MCF 10A (cell line): ENCODE results near the gene MAPKBP1. TPM values are rescaled to one million over a fixed set of nuclear protein-coding genes. Genes with fewer than 3 reads are reported as not detected.

ENCODE experiments used
- BruUV-seq: library from RNA; stranded (reverse); fragments of 400-500 nt; replicated peaks from 2 replicates; lab custom pipeline; 2021; lab: Mats Ljungman, UMichigan
- CTCF ChIA-PET: fragments of 300-600 bp; sonication (Branson Sonifier 250); formaldehyde crosslinking; extraction: SDS; loops from one replicate; lab custom pipeline; 2021; ENCODE audit warnings: antibody characterized with exemption, inconsistent platforms; lab: Yijun Ruan, JAX
- POLR2A ChIA-PET: fragments of 300-600, 350-650 bp; sonication (Branson Sonifier 250); formaldehyde crosslinking; extraction: SDS; loops from one replicate; lab custom pipeline; 2020; ENCODE audit warnings: antibody characterized with exemption, inconsistent platforms; lab: Yijun Ruan, JAX
- DNase-seq: peaks from one replicate; pipeline ENCODE4 v3.0.0-alpha.2; 2018; ENCODE audit not compliant: unreplicated experiment
- H3K27ac Mint-ChIP-seq: one replicate; pipeline ENCODE4 v1.8.0; 2022; ENCODE audit warnings: mild to moderate bottlenecking, low read depth, mixed read lengths; ENCODE audit not compliant: unreplicated experiment
- H3K27me3 Mint-ChIP-seq: one replicate; pipeline ENCODE4 v1.8.0; 2022; ENCODE audit warnings: mixed read lengths; ENCODE audit not compliant: insufficient read depth, unreplicated experiment
- H3K36me3 Mint-ChIP-seq: one replicate; pipeline ENCODE4 v1.8.0; 2022; ENCODE audit warnings: mild to moderate bottlenecking, moderate library complexity, mixed read lengths; ENCODE audit not compliant: insufficient read depth, unreplicated experiment
- H3K4me1 Mint-ChIP-seq: one replicate; pipeline ENCODE4 v1.8.0; 2022; ENCODE audit warnings: mixed read lengths; ENCODE audit not compliant: insufficient read depth, unreplicated experiment
- H3K4me3 Mint-ChIP-seq: one replicate; pipeline ENCODE4 v1.8.0; 2022; ENCODE audit warnings: mild to moderate bottlenecking, moderate library complexity, mixed read lengths; ENCODE audit not compliant: unreplicated experiment
- H3K9me3 Mint-ChIP-seq: one replicate; pipeline ENCODE4 v1.8.0; 2022; ENCODE audit warnings: mixed read lengths; ENCODE audit not compliant: unreplicated experiment
- CTCF ChIP-seq: fragments of 200-600 bp; IDR thresholded peaks from one replicate; pipeline ENCODE4 v1.8.0; 2022; ENCODE audit warnings: antibody characterized with exemption, mild to moderate bottlenecking; ENCODE audit not compliant: unreplicated experiment
- intact Hi-C: fragments of 100-400 bp; cut with micrococcal nuclease; formaldehyde crosslinking; loops from 2 replicates; pipeline ENCODE4 v1.14.1; 2022
- total RNA-seq: library from RNA; stranded (reverse); gene quantifications from 2 replicates; pipeline ENCODE4 v1.2.3, GENCODE V29; 2022

The MAPKBP1 gene
- total RNA-seq, 1 experiment from 2014 or later, result 35.0 TPM

DNA sequence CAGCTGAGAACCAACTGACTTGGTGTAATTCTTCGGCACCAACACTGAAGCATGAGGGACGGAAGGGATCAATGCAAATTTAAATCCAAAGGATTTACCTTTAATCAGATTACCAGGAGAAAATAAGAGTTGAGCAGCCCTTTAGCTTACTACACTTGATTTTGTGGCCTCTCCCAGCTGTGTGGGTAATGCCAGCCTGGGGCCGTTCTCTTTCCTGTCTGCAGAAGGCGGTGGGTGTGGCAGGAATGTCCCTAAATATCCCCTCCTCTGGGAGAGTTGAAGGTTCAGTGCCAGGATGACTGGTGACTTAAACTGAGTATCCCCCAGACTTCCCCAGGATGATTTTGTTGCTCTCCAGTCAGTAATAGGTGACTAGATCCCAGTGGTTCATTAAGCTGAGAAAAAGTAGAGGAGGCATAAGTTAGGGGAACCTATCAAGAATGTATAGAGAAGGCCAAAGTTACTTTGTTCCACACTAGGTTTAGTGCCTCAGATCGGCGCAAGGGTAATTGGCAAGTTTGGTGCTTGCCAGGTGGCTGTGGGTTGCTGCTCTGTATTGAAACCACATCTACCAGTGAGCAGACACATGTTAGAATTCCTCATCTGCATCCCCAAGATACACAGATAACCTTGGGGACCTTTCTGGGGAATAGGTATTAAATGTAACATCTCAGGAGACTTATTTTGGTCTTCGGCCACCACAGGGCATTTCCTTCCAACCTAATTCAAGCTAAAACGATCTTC, 23.1 kb downstream of the MAPKBP1 start:
- DNase-seq, result no peak
- BruUV-seq, result no TSS peak
- Mint-ChIP-seq H3K4me1 (peaks cover 38% of the 10 kb centered on the region), H3K4me3 (peak overlapping the region; percentile 1), H3K36me3 (peaks cover 19% of the 10 kb centered on the region), H3K9me3 (no peaks in the 10 kb centered on the region), H3K27me3 (no peaks in the 10 kb centered on the region), H3K27ac (peak overlapping the region; percentile 87)
- ChIA-PET POLR2A (interaction anchor here (0.6 to 12.5 kb wide), 5 partner anchors 8 to 20 kb away, joined by 3 to 193 read pairs (median 8); partner anchors contain the start of gene MAPKBP1), CTCF (interaction anchor here (0.6 to 2.4 kb wide), 6 partner anchors 9 to 464 kb away, joined by 3 to 17 read pairs (median 5); partner anchors contain the start of gene MAPKBP1)
- TF ChIP-seq CTCF, result no peak
- intact Hi-C loops, result no loop called here

- Mint-ChIP-seq H3K27me3 (no peaks in the 10 kb centered on the region), H3K4me3 (no peak overlapping the region), H3K36me3 (peaks cover 19% of the 10 kb centered on the region), H3K27ac (no peak overlapping the region), H3K9me3 (no peaks in the 10 kb centered on the region), H3K4me1 (peaks cover 34% of the 10 kb centered on the region)
- DNase-seq, result no peak
- POLR2A ChIA-PET, result interaction anchor here (12.5 to 15.9 kb wide), 2 partner anchors 21 to 23 kb away, joined by 193 to 486 read pairs; partner anchors contain the start of gene MAPKBP1
- TF ChIP-seq CTCF, result no peak
- CTCF ChIA-PET, result no interaction called here
- BruUV-seq, result no TSS peak
- intact Hi-C loops, result no loop called here
Measured at GRCh38 chr15:41798607-41799487, 24.6 kb downstream of the MAPKBP1 start.

- peaks cover 34% of the 10 kb centered on the region for H3K4me1 Mint-ChIP-seq
- H3K27me3 Mint-ChIP-seq, result no peaks in the 10 kb centered on the region
- POLR2A ChIA-PET, result interaction anchor here (15.9 kb wide), 1 partner anchor 23 kb away, joined by 486 read pairs; the partner anchor contains the start of gene MAPKBP1
- H3K36me3 Mint-ChIP-seq, result peaks cover 19% of the 10 kb centered on the region
- BruUV-seq, result no TSS peak
- intact Hi-C loops, result no loop called here
- H3K4me3 Mint-ChIP-seq, result no peak overlapping the region
- TF ChIP-seq CTCF, result no peak
- H3K27ac Mint-ChIP-seq, result no peak overlapping the region
- DNase-seq, result no peak
- no peaks in the 10 kb centered on the region for H3K9me3 Mint-ChIP-seq
- CTCF ChIA-PET, result interaction anchor here (0.7 kb wide), 1 partner anchor 334 kb away, joined by 4 read pairs; no protein-coding TSS in a partner anchor
Measured at GRCh38 chr15:41799488-41799805, 25.2 kb downstream of the MAPKBP1 start.

DNA sequence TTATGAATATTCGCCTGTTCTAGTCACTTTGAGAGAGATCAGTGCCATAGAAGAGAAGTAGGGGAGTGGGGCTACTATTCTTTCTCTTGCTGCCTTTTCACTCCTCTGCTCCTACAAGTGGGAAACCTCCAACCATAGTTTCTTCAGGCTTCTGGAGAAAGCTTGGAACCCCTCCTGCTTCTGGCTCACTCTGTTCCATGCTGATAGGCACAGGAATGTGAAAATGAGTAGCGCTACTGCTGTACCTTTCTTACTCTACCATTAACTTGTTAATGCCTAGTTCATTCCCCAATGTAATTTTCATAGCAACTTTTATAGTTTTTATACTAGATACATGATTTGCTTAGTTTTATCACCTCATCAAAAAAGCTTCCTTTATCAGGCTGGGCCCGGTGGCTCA, 26.9 kb downstream of the MAPKBP1 start:
- Mint-ChIP-seq H3K4me3 (no peak overlapping the region), H3K36me3 (peaks cover 19% of the 10 kb centered on the region), H3K4me1 (peaks cover 38% of the 10 kb centered on the region), H3K27me3 (no peaks in the 10 kb centered on the region), H3K9me3 (no peaks in the 10 kb centered on the region), H3K27ac (no peak overlapping the region)
- intact Hi-C loops, result no loop called here
- ChIA-PET CTCF (interaction anchor here (0.5 to 8.2 kb wide), 6 partner anchors 8 to 327 kb away, joined by 3 to 147 read pairs (median 3); partner anchors contain the start of gene MAPKBP1), POLR2A (interaction anchor here (3.2 to 15.9 kb wide), 2 partner anchors 11 to 25 kb away, joined by 24 to 486 read pairs; partner anchors contain the start of gene MAPKBP1)
- no TSS peak for BruUV-seq
- TF ChIP-seq CTCF, result no peak
- DNase-seq, result no peak
